Measurements from ENCODE around the gene BTBD10.

The BTBD10 gene

DNA sequence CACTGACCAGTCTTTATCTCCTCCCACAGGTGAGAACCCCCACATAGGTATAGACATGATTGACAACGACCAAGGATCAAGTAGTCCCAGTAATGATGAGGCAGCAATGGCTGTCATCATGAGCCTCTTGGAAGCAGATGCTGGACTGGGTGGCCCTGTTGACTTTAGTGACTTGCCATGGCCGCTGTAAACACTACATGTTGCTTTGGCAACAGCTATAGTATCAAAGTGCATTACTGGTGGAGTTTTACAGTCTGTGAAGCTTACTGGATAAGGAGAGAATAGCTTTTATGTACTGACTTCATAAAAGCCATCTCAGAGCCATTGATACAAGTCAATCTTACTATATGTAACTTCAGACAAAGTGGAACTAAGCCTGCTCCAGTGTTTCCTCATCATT, 76.5 kb downstream of the BTBD10 start:
- Histone ChIP-seq H3K4me1 (ENCODE audit: low read length) (no peaks in the 10 kb centered on the region), H3K9me3 (ENCODE audit: insufficient read depth, low read length) (no peaks in the 10 kb centered on the region), H3K27ac (ENCODE audit: low read length) (no peak overlapping the region), H4K20me1 (ENCODE audit: insufficient read depth, low read length) (no peaks in the 10 kb centered on the region), H3K4me2 (ENCODE audit: low read length) (no peak overlapping the region), H3K79me2 (ENCODE audit: low read length) (no peaks in the 10 kb centered on the region), H2AFZ (ENCODE audit: low read depth, low read length) (no peak overlapping the region), H3K27me3 (ENCODE audit: low read depth, low read length) (no peaks in the 10 kb centered on the region), H3K4me3 (ENCODE audit: low read length) (no peak overlapping the region), H3K36me3 (replicated peaks; ENCODE audit: low read depth, low read length) (peaks cover 12% of the 10 kb centered on the region), H3K9ac (ENCODE audit: low read length) (no peak overlapping the region)
- no peak for TF ChIP-seq EZH2phosphoT487 (IDR thresholded peaks at IDR 0.05; ENCODE audit: low read depth)
- TF ChIP-seq, protein P1, sequence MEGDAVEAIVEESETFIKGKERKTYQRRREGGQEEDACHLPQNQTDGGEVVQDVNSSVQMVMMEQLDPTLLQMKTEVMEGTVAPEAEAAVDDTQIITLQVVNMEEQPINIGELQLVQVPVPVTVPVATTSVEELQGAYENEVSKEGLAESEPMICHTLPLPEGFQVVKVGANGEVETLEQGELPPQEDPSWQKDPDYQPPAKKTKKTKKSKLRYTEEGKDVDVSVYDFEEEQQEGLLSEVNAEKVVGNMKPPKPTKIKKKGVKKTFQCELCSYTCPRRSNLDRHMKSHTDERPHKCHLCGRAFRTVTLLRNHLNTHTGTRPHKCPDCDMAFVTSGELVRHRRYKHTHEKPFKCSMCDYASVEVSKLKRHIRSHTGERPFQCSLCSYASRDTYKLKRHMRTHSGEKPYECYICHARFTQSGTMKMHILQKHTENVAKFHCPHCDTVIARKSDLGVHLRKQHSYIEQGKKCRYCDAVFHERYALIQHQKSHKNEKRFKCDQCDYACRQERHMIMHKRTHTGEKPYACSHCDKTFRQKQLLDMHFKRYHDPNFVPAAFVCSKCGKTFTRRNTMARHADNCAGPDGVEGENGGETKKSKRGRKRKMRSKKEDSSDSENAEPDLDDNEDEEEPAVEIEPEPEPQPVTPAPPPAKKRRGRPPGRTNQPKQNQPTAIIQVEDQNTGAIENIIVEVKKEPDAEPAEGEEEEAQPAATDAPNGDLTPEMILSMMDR (IDR thresholded peaks at IDR 0.05; ENCODE audit: low read depth, low read length) = no peak

DNA sequence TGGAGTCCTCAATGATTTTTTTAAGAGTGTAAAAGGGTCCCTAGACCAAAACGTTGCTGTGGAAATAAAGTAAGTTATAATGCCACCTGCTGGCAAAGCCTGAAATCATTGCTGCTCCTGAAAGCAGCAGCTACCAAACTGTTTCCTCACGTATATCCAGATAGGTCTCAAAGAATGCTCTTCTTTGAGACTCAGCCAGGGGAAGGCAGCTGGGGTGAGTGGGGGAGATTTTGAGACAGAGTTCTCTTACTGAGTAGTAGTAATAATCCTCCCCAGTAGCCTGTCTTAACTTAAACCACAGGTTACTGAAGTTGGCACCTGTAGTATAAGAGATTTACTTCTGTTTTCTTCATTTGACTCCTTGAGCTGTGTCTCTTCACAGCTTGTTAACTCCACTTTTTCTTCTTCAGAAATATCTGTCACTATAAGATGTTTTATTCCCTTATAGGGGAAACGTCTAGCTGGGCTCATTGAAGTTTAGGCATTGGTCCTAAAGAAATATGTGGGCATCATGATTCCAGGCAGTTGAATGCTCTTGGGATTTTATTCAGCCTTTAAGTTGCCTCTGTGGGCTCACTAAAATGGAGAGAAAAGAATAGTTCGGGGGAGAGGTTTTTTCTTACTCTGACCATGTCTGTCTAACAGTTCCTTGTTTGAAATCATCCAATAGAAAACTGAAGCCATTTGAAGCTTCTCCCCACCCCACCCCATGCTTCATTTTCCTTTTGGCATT, 77.9 kb downstream of the BTBD10 start:
- Histone ChIP-seq H3K36me3 (replicated peaks; ENCODE audit: low read depth, low read length) (peaks cover 12% of the 10 kb centered on the region), H4K20me1 (ENCODE audit: insufficient read depth, low read length) (no peaks in the 10 kb centered on the region), H3K79me2 (ENCODE audit: low read length) (no peaks in the 10 kb centered on the region), H3K27ac (ENCODE audit: low read length) (no peak overlapping the region), H3K9ac (ENCODE audit: low read length) (no peak overlapping the region), H3K9me3 (ENCODE audit: insufficient read depth, low read length) (no peaks in the 10 kb centered on the region), H3K4me2 (ENCODE audit: low read length) (no peak overlapping the region), H3K27me3 (ENCODE audit: low read depth, low read length) (no peaks in the 10 kb centered on the region), H2AFZ (ENCODE audit: low read depth, low read length) (no peak overlapping the region), H3K4me3 (ENCODE audit: low read length) (no peak overlapping the region), H3K4me1 (ENCODE audit: low read length) (no peaks in the 10 kb centered on the region)
- TF ChIP-seq, protein P1 (IDR thresholded peaks at IDR 0.05; ENCODE audit: low read depth, low read length) = peak; percentile 67
- TF ChIP-seq EZH2phosphoT487 (IDR thresholded peaks at IDR 0.05; ENCODE audit: low read depth) = no peak

DNA sequence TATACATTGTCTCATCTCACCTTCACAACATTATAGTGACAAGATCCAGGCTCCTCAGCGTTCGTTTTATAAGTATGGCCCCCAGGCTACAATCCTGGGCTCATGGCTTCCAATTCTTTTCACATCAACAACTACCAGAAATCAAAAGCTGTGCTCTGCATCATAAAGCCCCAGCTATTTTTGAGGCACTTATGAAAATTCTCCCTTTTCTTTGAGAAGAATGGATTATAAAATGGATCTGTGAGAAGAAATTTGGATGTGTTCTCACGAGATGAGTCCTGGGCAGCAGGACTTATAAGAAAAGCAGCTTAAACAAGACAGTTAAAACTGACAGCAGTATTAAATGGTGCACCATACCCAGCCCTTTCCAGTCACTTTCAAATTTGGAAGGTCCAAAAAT, 80.3 kb downstream of the BTBD10 start:
- Histone ChIP-seq H3K27ac (ENCODE audit: low read length) (no peak overlapping the region), H3K36me3 (replicated peaks; ENCODE audit: low read depth, low read length) (peaks cover 12% of the 10 kb centered on the region), H2AFZ (ENCODE audit: low read depth, low read length) (no peak overlapping the region), H3K9ac (ENCODE audit: low read length) (no peak overlapping the region), H3K4me3 (ENCODE audit: low read length) (no peak overlapping the region), H4K20me1 (ENCODE audit: insufficient read depth, low read length) (no peaks in the 10 kb centered on the region), H3K4me2 (ENCODE audit: low read length) (no peak overlapping the region), H3K79me2 (ENCODE audit: low read length) (no peaks in the 10 kb centered on the region), H3K27me3 (ENCODE audit: low read depth, low read length) (no peaks in the 10 kb centered on the region), H3K9me3 (ENCODE audit: insufficient read depth, low read length) (no peaks in the 10 kb centered on the region), H3K4me1 (ENCODE audit: low read length) (no peaks in the 10 kb centered on the region)
- TF ChIP-seq, protein P1 (IDR thresholded peaks at IDR 0.05; ENCODE audit: low read depth, low read length) = no peak
- no peak for TF ChIP-seq EZH2phosphoT487 (IDR thresholded peaks at IDR 0.05; ENCODE audit: low read depth)

DNA sequence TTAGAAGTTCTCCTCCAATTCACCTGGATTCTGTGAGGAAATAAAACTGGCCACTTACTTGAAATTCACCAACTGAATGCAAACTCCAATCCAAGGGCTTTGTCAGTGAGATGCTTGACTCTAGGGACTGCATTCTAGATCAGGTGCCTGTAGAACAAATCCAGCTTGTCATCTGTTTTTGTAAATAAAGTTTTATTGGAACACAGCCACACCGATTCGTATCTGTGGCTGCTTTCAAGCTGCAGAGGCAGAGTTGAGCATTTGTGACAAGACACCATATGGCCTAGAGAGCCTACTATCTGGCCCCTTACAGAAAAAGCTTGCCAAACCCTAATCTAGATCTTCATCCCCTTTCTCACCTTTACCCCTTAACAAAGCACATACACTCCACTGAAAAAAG, 82.3 kb downstream of the BTBD10 start:
- Histone ChIP-seq H2AFZ (ENCODE audit: low read depth, low read length) (no peak overlapping the region), H3K27me3 (ENCODE audit: low read depth, low read length) (no peaks in the 10 kb centered on the region), H3K79me2 (ENCODE audit: low read length) (no peaks in the 10 kb centered on the region), H3K4me2 (ENCODE audit: low read length) (no peak overlapping the region), H3K27ac (ENCODE audit: low read length) (no peak overlapping the region), H3K9me3 (ENCODE audit: insufficient read depth, low read length) (no peaks in the 10 kb centered on the region), H3K9ac (ENCODE audit: low read length) (no peak overlapping the region), H3K36me3 (replicated peaks; ENCODE audit: low read depth, low read length) (peaks cover 9% of the 10 kb centered on the region), H3K4me1 (ENCODE audit: low read length) (no peaks in the 10 kb centered on the region), H4K20me1 (ENCODE audit: insufficient read depth, low read length) (no peaks in the 10 kb centered on the region), H3K4me3 (ENCODE audit: low read length) (no peak overlapping the region)
- TF ChIP-seq, protein P1 (IDR thresholded peaks at IDR 0.05; ENCODE audit: low read depth, low read length) = no peak
- no peak for TF ChIP-seq EZH2phosphoT487 (IDR thresholded peaks at IDR 0.05; ENCODE audit: low read depth)

Data from OCI-LY3 (cell line).